Activated T-helper 1 cell treated with anti-CD3 and anti-CD28 coated beads, Interleukin-12 subunit alpha, Interleukin-12 subunit beta, Interleukin-2, Interleukin-4 antibody, amounts not matched to agents 30 ng/mL and 10 ng/mL and 1 ng/mL, durations not matched to agents 14 hours and 24 hours and 36 hours (primary cell): ENCODE data around the gene SPATA17. TPM values are rescaled to one million over a fixed set of nuclear protein-coding genes. Genes with fewer than 3 reads are reported as not detected.

Experiments
- DNase-seq: peaks from one replicate; pipeline ENCODE4 v3.0.0; 2021; ENCODE audit warnings: low spot score
- H3K27ac Mint-ChIP-seq: one replicate; pipeline ENCODE4 v1.8.0; 2021; ENCODE audit warnings: mild to moderate bottlenecking, mixed read lengths
- H3K27me3 Mint-ChIP-seq: one replicate; pipeline ENCODE4 v1.8.0; 2022; ENCODE audit warnings: mild to moderate bottlenecking, moderate library complexity, mixed read lengths; ENCODE audit not compliant: insufficient read depth
- H3K36me3 Mint-ChIP-seq: one replicate; pipeline ENCODE4 v1.8.0; 2021; ENCODE audit warnings: low read depth, mixed read lengths
- H3K4me1 Mint-ChIP-seq: one replicate; pipeline ENCODE4 v1.8.0; 2021; ENCODE audit warnings: low read depth, mixed read lengths
- H3K4me3 Mint-ChIP-seq: one replicate; pipeline ENCODE4 v1.8.0; 2021; ENCODE audit warnings: mild to moderate bottlenecking, moderate library complexity, mixed read lengths
- H3K9me3 Mint-ChIP-seq: one replicate; pipeline ENCODE4 v1.8.0; 2021; ENCODE audit warnings: mixed read lengths
- intact Hi-C: fragments of 100-400 bp; cut with micrococcal nuclease; formaldehyde crosslinking; loops from one replicate; pipeline ENCODE4 v1.15.1; 2024
- total RNA-seq: library from RNA; stranded (reverse); gene quantifications from 2 replicates; pipeline ENCODE4 v1.2.3, GENCODE V29; 2022

SPATA17 gene
- total RNA-seq, 1 donor from 2014 or later, result not detected

- Mint-ChIP-seq H3K27ac (no peak overlapping the region), H3K36me3 (no peaks in the 10 kb centered on the region), H3K4me3 (no peak overlapping the region), H3K4me1 (no peaks in the 10 kb centered on the region), H3K9me3 (no peaks in the 10 kb centered on the region), H3K27me3 (no peaks in the 10 kb centered on the region)
- no peak for DNase-seq
- intact Hi-C loops, result no loop called here
Observed at GRCh38 chr1:217911908-217912307, 280.8 kb downstream of the SPATA17 start.

- H3K27ac Mint-ChIP-seq, result no peak overlapping the region
- no peak overlapping the region for H3K4me3 Mint-ChIP-seq
- no peaks in the 10 kb centered on the region for H3K4me1 Mint-ChIP-seq
- H3K27me3 Mint-ChIP-seq, result no peaks in the 10 kb centered on the region
- intact Hi-C loops, result no loop called here
- H3K9me3 Mint-ChIP-seq, result no peaks in the 10 kb centered on the region
- H3K36me3 Mint-ChIP-seq, result no peaks in the 10 kb centered on the region
- DNase-seq, result no peak
Observed at GRCh38 chr1:217917281-217917887, 286.2 kb downstream of the SPATA17 start.

- Mint-ChIP-seq H3K9me3 (no peaks in the 10 kb centered on the region), H3K27me3 (peaks cover 5% of the 10 kb centered on the region), H3K4me1 (no peaks in the 10 kb centered on the region), H3K36me3 (no peaks in the 10 kb centered on the region), H3K4me3 (no peak overlapping the region), H3K27ac (no peak overlapping the region)
- no peak for DNase-seq
- intact Hi-C loops, result no loop called here
Observed at GRCh38 chr1:217919683-217920388, 288.7 kb downstream of the SPATA17 start.

Other genes starting within 250 kb of the SPATA17 start
- 10.4 and 12.9 TPM in 2 replicates for gene GPATCH2, start 254 bp upstream of the SPATA17 start, total RNA-seq